Fibroblast of pulmonary artery (primary cell): ENCODE data around the gene ZNF577.
"Not testable (repeated sequence)": the region's sequence is repeated elsewhere in the genome, so short reads cannot be mapped to it uniquely, and the experiment has no call there.

Experiments used
- DNase-seq: peaks from one replicate; pipeline ENCODE4 v3.0.0-alpha.2; 2010; ENCODE audit warnings: low read depth
- H3K4me3 ChIP-seq: replicated peaks from 2 replicates; pipeline ENCODE4 v1.5.1; 2011; ENCODE audit warnings: low read depth, mild to moderate bottlenecking, control low read depth, low read length, moderate library complexity
- TF ChIP-seq, protein P1 (sequence below): IDR thresholded peaks from 2 replicates; pipeline ENCODE4 v1.5.1; 2011; ENCODE audit warnings: mild to moderate bottlenecking, control low read depth, low read length, inconsistent platforms; ENCODE audit errors: missing control alignments

Gene ZNF577

DNA sequence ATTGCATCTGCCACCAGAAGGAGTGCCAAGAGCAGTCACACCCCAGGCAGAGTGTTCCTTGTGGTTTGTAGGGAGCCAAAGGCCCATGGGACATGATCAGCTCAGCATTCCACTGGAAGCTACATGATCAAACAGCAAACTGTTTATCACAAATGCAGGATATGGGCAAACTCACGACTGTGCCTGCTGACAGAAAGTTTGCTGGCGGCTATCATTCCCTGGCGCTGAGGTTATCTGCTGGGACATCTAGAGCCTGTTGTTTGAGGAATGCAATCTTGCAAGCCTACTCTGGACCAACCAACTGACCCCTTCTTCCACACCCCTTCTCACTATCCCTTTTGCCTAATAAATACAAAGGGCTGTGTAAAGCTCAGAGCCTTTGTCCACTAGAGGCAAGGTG is 31.9 kb upstream of the ZNF577 start:
- H3K4me3 ChIP-seq: no peak overlapping the region
- TF ChIP-seq, protein P1, sequence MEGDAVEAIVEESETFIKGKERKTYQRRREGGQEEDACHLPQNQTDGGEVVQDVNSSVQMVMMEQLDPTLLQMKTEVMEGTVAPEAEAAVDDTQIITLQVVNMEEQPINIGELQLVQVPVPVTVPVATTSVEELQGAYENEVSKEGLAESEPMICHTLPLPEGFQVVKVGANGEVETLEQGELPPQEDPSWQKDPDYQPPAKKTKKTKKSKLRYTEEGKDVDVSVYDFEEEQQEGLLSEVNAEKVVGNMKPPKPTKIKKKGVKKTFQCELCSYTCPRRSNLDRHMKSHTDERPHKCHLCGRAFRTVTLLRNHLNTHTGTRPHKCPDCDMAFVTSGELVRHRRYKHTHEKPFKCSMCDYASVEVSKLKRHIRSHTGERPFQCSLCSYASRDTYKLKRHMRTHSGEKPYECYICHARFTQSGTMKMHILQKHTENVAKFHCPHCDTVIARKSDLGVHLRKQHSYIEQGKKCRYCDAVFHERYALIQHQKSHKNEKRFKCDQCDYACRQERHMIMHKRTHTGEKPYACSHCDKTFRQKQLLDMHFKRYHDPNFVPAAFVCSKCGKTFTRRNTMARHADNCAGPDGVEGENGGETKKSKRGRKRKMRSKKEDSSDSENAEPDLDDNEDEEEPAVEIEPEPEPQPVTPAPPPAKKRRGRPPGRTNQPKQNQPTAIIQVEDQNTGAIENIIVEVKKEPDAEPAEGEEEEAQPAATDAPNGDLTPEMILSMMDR: no peak

GRCh38 chr19:51916167-51916566 is 28.4 kb upstream of the ZNF577 start:
- H3K4me3 ChIP-seq: no peak overlapping the region
- TF ChIP-seq, protein P1: no peak
- DNase-seq: no peak

More for the DNA sequence above, 31.9 kb upstream of the ZNF577 start:
- DNase-seq: no peak

DNA sequence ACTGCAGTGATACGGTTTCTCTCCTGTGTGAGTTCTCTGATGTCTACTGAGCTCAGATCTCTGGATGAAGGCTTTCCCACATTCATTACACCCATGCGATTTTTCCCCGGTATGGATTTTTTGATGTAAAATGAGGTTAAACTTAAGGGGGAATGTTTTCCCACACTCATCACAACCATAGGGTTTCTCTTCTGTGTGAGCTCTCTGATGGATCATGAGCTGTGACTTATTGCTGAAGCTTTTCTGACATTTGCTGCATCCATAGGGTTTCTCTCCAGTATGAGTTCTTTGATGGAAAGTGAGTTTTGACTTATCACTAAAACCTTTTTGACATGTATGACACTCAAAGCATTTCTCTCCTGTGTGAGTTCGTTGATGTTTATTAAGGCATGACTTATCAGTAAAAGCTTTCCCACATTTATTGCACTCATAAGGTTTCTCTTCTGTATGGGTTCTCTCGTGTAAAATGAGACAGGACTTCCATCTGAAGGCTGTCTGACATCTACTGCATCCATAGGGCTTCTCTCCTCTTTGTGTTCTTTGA is 27.6 kb upstream of the ZNF577 start:
- TF ChIP-seq, protein P1: no peak
- no peak for DNase-seq
- no peak overlapping the region for H3K4me3 ChIP-seq

DNA sequence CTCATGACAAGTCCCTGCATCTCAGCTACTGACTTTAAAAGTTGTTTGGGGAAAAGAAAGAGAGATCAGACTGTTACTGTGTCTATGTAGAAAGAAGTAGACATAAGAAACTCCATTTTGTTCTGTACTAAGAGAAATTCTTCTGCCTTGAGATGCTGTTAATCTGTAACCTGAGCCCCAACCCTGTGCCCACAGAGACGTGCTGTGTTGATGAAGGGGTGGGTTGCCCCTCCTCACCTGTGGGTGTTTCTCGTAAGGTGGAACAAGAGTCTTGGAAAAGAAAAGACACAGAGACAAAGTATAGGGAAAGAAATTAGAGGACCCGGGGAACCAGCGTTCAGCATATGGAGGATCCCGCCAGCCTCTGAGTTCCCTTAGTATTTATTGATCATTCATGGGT is 20.2 kb upstream of the ZNF577 start:
- not testable (repeated sequence) for DNase-seq, H3K4me3 ChIP-seq

- DNase-seq, H3K4me3 ChIP-seq: not testable (repeated sequence)
Observed at GRCh38 chr19:51906108-51906507, 18.4 kb upstream of the ZNF577 start.

DNA sequence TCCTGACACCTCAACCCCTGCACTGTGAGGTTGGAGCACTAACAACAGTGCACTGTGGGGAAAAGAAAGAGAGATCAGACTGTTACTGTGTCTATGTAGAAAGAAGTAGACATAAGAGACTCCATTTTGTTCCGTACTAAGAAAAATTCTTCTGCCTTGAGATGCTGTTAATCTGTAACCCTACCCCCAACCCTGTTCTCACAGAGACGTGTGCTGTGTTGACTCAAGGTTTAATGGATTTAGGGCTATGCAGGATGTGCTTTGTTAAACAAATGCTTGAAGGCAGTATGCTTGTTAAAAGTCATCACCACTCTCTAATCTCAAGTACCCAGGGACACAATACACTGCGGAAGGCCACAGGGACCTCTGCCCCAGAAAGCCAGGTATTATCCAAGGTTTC is 17.9 kb upstream of the ZNF577 start:
- H3K4me3 ChIP-seq, DNase-seq: not testable (repeated sequence)

DNA sequence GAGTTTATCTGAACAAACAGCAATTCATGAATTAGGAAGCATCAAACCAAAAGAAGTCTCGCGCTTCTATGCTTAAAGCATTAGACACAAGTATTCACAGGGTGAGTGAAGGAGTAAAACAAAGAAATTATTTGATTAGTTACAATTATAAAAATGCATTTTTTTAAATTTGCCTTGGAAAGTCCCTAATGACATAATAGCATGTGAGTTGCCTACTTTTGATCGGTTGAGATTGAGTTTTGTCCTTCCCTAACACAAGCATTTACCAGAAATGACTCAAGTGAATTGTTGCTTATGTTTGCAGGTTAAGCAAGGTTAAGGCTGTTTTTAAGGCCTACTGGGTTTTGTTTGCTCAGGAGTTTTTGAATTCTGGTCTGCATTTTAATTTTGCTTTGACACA is 17.5 kb upstream of the ZNF577 start:
- no peak for DNase-seq
- no peak overlapping the region for H3K4me3 ChIP-seq
- TF ChIP-seq, protein P1: no peak

GRCh38 chr19:51904331-51905165 is 16.8 kb upstream of the ZNF577 start, which contains the start of gene ZNF649:
Gene ZNF649 (minus strand): TSS chr19:51905017. CDS start chr19:51900107, 4,910 bp downstream.
- peak within 1 kb of the TSS; percentile 79 for H3K4me3 ChIP-seq
- DNase-seq: peak; percentile 88
- TF ChIP-seq, protein P1: peak; percentile 3
